GM21723 (cell line): ENCODE measurements around the gene AGXT.
"Not testable (repeated sequence)": the region's sequence is repeated elsewhere in the genome, so short reads cannot be mapped to it uniquely, and the experiment has no call there.

Source experiments
- ATAC-seq: cut with Tn5 transposase; IDR thresholded peaks from one replicate; pipeline ENCODE4 v1.9.1; 2021; ENCODE audit warnings: mild to moderate bottlenecking, moderate library complexity; ENCODE audit not compliant: unreplicated experiment

AGXT gene

DNA sequence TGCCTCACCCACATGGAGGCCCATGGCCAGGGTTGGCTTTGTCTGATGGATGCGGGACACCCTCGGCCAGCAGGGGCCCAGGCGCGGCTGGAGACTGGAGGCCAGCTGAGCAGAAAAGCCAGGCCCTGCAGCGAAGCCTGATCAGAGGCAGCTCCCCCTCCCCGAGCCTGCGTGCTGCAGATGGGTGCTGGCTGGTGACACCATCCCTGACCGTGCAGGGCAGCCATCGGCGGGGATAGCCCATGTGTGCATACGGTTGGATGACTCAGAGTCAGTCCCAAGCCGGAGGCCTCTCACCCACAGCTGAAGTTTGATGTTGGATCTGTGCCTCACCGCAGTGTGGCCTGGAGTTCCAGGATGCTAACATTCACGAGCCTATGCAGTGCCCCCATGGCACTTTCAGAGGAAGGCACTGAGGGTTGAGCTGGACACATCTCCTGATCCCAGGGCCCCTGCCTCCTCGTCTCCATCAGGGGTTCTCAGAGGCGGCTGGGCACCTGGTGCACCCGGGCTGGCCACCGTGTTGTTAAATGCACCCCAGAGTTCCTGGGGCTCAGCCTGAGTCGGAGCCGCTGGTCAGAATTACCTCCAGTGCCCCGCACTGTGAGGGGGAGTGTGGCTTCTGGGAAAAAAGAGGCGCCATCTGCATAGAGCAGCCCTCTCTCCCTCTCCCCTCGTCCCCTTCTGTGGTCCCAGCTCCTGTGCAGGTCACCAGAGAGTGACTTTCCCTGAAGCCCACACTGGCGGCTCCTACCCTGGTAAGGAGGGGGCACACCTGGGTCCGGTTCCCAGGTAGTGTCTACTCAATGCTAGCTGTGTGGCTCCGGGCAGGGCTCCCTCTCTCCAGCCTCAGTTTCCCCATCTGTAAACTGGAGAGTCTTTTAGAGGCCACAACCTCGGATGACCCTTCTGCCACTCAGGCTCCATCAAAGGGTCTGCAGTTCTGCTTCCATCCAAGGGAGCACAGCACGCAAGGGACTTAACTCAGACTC, 29.2 kb upstream of the AGXT start:
- no peak for ATAC-seq

DNA sequence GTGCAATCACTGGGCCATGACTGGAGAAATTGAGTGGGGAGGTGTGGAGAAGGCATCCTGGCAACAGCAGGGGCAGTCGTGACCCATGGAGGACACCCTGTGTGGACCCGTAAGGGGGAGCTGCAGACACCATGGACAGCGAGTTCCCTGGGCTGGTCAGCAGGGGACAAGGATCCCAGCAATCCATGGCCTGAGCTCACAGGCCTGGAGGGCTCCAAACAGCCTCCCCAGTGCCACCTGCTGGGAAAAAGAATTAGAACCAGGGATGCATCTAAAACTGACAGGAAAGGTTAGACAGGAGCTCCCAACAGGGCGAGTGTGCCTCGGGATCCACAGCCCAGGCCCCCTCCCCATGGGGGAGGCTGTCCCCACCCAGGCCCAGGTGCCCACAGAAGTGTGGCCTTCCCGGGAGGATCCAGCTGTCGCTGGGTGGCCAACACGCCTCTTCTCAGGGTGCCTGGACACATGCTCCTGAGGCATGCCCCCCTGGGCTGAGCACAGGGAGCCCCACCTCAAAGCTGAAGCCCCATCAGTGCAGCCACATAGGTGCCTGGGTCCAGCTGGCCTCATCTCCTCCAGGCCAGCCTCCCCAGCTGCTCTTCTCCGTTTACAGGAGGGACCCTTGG, 28.1 kb upstream of the AGXT start:
- ATAC-seq = no peak

DNA sequence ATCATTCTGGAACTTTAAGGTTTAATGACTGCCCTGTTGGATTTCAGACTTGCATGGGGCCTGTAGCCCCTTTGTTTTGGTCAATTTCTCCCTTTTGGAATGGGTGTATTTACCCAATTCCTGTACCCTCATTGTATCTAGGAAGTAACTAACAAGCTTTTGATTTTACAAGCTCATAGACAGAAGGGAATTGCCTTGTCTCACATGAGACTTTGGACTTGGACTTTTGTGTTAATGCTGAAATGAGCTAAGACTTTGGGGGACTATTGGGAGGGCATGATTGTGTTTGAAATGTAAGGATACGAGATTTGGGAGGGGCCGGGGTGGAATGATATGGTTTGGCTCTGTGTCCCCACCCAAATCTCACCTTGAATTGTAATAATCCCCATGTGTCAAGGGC, 22.3 kb upstream of the AGXT start:
- ATAC-seq = not testable (repeated sequence)

DNA sequence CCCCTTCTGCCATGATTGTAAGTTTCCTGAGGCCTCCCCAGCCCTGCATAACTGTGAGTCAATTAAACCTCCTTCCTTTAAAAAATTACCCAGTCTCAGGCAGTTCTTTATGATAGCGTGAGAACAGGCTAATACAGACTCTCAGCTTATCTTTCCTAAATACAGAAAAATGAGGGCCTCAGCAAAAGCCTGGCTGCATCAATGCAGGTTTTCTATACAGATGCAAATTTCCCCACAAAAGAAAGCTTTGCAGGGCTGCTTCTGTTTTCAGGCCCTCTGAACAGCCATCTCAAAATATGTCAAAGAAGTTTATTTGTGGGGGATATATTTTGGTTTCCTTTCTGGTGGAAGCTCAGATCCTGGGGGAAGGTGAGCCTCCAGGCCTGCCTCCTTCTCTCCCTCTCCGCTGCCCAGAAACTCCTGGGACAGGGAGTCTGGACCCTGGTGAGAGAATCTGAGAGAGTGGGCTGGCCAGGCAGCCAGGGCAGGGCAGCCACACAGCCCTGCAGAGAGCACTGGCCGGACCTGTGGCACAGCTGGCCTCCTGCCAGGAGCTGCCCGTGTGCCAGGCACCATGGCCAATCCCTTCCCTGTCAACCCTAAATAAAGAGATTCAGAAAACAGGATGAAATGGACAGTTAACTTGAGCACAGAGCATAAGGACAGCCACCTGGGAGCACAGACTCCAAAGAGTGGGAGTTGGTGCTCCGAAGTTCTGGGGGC, 21.6 kb upstream of the AGXT start:
- ATAC-seq = no peak

DNA sequence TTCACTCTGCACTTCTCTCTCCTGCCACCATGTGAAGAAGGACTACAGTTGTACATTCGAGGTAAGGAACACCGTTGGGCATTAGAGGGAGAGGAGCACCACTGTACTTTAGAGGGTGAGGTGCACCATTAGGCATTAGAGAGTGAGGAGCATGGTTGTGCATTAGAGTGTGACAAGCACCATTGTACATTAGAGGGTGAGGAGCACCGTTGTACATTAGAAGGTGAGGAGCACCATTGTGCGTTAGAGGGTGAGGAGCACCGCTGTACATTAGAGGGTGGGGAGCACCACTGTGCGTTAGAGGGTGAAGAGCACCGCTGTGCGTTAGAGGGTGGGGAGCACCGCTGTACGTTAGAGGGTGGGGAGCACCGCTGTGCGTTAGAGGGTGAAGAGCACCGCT, 20.8 kb upstream of the AGXT start:
- ATAC-seq = no peak

DNA sequence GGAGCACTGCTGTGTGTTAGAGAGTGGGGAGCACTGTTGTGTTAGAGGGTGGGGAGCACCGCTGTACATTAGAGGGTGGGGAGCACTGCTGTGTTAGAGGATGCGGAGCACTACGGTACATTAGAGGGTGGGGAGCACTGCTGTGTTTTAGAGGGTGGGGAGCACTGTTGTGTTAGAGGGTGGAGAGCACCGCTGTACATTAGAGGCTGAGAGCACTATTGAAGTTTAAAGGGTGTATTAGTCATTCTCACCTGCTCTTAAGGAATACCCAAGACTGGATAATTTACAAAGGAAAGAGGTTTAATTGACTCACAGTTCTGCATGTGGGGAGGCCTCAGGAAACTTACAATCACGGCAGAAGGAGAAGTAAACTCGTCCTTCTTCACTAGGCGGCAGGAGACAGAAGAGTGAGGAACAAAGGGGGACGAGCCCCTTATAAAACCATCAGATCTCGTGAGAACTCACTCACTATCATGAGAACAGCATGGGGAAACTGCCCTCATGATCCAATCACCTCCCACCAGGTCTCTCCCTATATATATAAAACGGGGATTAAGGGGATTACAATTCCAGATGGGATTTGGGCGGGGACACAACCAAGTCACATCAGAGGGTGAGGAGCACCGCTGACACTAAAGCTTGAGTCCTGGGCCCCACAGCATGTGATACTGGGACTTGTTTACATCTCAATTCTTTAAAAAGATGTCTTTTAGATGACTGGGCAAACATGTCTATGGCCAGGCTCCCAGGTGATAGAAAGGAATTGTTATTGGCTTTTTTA, 19.5 kb upstream of the AGXT start:
- ATAC-seq = no peak

DNA sequence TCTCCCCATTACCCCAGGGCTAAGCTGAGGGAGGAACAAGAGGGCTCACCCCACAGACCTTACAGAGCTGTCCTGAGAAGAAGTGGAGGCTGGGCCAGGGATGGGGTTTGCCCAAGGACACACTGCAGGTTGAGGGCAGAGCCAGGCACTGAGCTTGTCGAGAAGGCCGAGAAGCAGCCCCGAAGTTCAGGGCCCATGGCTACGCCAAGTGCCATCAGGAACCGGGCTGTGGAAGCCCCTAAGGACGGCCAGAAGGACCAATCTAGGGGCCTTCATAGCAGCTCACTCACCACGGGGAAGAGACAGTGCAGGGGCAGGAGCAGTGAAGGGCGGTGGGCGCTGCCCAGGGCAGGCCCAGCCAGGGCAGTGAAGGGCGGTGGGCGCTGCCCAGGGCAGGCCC, 18.6 kb upstream of the AGXT start:
- no peak for ATAC-seq

DNA sequence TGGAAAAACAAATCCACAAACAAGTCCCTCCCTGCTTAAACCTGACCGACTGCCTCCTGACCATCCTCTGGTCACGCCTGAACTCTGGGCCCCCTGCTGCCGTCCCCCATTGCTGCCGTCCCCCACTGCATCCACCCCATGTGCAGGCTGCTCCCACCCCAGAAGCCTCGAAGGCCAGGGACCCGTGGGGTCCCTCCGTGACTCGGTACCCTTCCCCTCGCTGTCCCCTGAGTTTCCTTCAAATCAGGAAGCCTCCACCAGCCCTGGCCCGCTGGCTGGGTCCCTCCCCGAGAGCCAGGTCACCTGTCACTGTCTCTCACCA, 17.9 kb upstream of the AGXT start:
- ATAC-seq = no peak

DNA sequence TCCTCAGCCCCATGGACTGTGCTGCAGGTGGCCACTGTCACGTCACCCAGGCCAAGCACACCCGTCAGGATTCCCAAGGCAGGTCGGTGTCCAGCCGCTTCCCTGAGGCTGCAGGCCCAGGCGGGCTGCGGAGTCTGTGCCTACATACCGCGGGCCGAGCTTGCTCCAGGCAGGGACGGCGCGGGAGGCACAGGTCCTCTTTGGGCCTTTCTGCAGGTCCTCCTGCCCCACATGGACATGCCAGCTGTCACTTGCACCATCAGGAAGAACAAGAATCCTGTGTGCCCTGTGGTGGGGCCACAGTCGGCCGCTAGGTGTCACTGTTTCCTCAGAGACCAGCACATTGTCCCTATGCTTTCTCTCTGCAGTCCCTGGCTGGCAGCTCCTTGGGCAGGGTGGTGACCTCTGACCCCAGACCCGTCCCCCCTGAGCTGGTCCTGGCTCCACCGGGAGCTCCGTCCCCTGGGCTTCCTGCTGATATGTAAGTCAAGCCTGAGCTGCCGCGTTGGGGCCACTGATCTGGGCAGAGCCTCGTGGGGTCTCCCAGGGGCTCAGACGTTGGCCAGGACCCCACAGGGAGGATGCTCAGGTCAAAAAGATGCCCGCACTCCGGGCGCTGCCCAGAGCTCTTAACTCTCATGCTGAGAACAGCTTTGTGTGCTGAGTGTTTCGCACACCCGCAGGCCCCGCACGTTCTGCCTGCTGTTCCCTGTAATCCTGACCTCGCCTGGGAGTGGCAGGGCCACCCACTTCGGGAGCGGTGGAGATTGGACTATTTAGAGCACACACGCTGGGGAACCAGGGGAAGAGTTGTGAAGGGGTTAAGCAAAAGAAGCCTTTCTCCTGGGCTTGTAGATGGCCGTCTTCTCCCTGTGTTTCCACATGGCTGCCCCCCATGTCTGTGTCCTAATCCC, 17.3 kb upstream of the AGXT start:
- ATAC-seq = no peak

DNA sequence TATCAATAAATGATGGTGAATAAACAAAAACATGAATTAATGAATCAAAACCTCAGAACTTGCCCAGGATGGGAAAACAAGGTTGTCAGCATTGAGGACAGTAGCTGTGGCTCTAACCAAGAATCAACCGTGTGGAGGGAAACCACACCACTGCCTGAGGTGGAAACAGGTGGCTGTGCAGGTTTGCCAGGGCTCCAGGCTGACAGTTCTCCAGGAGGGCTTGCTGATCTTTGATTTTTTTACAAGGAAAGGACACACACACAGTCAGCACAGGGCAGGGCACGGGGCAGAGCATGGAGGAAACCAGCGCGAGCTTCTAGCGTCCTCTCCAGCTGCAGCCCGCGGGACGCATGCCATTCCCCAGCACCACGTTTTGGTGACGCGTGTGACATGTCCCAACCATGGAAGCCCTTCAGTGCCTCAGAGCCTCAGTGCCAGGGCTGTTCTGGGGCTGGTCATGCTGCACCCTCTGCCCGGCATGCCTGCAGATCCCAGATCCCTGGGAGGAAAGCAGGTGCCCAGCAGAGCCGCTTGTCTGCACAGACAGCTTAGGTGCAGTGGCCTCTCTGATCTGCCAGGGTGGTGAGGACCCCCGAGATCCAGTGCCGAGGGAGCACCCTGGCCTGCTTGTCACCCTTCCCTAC, 15.8 kb upstream of the AGXT start:
- ATAC-seq = no peak

DNA sequence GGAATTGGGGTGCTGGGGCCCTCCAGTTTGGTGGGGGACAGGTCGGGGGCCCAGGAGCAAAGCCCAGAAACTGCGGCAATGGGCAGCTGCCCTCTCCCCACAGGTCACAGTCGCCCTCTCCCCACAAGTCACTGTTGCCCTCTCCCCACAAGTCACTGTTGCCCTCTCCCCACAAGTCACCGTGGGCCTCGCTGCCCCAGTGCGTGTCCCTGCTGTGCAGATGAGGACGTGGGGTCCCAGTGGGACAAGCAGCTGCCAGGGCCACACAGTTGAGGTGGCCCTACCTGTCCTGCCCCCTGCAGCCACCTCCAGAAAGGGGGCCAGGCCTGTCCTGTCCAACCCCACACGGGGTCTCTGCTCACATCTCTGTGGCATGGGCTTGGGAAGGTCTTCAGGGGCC, 13.0 kb upstream of the AGXT start:
- ATAC-seq = no peak

DNA sequence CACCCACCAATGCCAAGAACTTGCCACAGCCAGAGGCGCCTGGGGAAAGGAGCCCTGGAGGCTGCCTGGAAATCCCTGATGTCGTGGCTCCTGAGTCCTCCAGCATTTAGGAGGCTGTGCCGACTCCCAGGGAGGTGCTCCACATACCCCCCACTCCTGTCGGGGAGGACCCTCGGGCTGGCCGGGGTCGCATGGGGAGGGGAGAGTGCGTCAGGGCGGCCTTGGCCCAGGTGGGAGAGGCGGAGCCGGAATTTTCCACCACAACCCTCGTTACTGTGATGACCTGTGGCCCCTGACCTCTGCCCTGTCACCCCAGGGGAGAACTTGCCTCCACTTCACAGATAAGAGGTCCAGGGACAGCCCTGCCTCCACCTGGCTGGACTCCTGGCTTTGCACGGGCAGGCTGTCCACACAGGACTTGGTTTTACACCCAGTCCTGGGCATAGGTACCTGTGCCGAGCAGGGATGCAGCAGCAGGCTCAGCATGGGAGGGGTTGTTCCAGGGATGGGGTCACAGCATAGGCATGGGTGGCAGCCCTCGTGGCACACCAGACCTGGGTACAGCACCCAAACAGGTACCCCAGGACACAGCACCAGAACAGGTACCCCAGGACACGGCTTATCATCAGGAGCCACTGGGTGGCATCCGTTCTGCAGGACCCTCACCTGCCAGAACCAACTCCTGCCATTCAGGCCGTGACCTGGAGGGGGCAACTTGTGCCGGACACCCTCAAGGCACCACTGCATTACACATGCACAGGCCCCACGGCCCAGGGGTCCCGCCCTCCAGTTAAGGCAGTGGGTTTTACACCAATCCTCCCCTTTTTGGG, 12.3 kb upstream of the AGXT start:
- no peak for ATAC-seq

DNA sequence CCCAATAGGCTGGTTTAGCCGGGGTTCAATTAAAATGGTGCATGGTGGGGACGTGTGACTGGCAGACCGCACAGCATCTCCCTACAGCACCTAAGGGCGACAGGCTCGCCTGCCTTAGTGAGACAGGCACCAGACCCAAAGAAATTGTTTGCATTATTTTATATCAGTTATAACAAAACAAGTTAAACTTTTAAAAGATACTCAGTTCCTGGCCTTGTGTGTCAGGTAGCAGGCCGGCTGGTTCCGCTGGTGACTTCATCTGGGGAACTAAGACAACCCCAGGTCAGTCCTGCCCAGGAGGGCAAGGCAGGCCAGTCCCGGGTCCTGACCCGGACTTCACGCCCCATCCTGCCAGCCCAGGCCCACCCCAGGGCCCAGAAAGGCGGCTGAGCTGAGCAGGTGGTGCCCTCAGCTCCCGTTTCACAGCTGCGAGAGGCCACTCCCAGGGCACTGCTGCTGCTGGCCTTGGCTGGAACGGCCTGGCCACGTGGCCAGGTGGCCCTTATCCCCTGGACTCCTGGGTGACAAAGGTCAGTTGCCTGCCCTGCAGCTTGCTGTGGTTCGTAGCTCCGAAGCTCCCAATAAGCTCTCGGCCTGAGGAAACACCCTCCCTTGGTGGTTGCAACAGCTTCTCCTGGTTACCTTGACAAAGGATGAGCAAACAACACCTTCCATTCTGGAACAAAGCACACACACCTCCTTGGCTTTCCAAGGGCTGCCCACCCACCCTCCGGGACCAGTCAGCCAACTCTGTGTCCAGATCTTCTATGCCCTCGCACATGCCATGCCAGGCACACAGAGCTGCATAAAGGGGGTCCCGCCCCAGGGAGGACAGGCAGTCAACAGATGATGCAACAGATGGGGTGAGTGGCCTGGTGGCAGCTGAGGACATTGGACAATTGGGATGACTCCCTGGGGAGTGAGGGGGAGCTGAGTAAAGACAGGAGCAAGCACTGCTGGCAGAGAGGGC, 11.3 kb upstream of the AGXT start:
- ATAC-seq = no peak

DNA sequence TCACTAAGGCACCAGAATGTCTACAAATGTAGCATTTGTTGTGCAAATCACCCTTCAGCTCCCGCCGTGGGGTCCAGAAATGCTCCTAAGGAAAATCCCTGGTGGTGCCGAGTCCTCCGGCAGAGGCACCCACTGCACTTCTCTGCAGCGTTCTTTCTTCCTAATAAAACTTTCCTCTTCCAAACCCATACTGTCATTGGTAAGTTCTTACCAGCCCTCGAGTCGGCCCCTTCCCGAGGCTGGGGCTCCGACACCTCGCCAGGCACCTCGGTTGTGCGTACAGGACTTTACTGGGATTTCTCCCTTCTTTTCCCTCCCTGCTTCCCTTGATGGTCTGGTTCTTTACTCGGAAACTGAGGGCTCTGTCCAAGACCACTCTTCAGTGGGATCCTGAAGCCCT, 10.3 kb upstream of the AGXT start:
- ATAC-seq = no peak

DNA sequence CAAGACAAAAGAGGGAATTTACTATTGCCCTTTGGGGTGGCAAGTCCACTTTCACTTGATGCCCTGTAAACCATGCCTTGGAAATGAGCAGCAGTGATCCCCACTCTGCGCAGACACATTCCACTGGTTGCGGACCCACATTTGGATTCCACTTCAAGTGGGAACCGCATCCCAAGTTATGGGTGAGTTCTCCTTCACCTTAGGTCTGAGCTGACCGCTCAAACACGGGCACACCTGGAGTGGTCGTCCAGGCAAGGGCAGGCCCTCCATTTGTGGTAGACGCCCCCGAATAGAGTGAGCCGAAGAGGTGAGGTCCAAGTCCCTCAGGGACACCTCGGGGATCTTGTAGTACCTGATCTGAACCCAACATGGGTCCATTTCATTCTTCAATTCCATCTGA, 9.8 kb upstream of the AGXT start:
- no peak for ATAC-seq

DNA sequence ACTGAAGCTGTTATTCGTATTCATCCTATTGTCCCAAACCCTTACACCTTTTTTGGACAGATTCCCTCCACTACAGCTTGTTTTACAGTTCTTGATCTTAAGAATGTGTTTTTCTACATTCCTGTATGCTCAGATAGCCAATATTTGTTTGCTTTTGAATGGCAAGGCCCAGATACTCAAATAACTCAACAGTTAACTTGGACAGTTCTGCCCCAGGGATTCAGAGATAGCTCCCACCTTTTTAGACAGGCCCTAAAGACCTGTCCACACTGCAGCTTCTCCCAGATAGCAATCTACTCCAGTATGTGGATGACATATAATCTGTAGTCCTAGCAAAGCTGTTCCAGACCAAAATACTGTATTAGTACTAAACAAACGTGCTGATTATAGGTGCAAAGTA, 7.1 kb upstream of the AGXT start:
- ATAC-seq = no peak

DNA sequence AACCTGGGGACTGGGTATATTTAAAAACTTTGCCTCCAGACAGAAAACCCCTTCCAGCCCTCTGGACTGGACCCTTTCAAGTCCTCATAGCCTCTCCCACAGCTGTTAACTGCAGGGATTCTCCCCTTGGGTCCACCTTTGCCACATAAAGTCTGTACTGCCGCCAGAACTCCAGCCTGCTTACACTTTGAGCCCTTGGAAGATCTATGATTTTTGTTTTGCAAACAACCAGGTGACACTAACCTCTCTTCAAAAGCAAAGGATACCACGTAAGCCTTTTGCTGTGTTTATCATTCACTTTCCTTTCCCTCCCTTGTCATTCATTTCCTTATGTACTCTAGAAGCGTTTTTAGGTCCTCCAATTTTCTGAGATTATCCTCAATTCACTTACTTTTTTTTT, 4.1 kb upstream of the AGXT start:
- no peak for ATAC-seq

DNA sequence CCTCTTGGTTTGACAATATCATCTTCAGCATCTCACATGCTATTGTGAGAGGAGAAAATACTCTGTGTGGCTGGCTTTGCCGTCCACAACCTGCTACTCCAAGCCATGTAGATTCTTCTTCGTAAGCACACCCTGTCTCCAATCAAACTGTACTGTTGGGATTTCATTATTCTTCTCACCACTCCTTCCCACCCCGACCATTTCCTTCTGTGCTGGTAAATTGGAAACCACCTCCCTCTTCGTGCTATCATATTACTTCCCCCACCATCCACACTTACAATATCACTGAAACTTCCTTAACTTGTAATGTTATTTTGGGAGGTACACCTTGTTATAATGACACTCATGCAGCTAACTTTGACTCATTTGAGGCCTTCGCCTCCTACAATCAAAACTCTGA, 3.2 kb upstream of the AGXT start:
- ATAC-seq = no peak
